ENCODE measurements around the gene NPEPL1.

- TF ChIP-seq CTCF (IDR thresholded peaks at IDR 0.05): no peak
- TF ChIP-seq POLR2A (IDR thresholded peaks at IDR 0.05): no peak
Observed at GRCh38 chr20:58707770-58708169, 15.2 kb downstream of the NPEPL1 start.
